Stromal cell of bone marrow (primary cell): ENCODE results near the gene MSGN1.

ENCODE experiments used
- DNase-seq: peaks from one replicate; pipeline ENCODE4 v3.0.0-alpha.2; 2012; ENCODE audit warnings: low read depth

The MSGN1 gene, protein sequence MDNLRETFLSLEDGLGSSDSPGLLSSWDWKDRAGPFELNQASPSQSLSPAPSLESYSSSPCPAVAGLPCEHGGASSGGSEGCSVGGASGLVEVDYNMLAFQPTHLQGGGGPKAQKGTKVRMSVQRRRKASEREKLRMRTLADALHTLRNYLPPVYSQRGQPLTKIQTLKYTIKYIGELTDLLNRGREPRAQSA

DNA sequence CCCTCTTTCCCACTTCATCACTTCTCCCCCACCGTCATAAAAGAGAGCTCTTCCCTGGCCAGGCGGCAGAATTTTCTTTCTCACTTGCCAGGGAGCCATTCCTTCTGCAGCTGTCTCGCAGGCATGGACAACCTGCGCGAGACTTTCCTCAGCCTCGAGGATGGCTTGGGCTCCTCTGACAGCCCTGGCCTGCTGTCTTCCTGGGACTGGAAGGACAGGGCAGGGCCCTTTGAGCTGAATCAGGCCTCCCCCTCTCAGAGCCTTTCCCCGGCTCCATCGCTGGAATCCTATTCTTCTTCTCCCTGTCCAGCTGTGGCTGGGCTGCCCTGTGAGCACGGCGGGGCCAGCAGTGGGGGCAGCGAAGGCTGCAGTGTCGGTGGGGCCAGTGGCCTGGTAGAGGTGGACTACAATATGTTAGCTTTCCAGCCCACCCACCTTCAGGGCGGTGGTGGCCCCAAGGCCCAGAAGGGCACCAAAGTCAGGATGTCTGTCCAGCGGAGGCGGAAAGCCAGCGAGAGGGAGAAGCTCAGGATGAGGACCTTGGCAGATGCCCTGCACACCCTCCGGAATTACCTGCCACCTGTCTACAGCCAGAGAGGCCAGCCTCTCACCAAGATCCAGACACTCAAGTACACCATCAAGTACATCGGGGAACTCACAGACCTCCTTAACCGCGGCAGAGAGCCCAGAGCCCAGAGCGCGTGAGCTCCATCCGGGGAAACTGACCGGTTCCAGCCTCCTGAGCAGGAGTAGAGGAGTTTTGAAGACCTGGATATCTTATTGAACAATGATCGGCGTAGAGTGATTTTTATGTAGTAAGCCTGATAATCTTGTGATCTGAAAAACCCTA lies at the start of gene MSGN1:
TSS of gene MSGN1 (plus strand) at position 65 of the 850 bp plus-strand sequence. CDS start at position 124, 59 bp downstream.
- no peak for DNase-seq

DNA sequence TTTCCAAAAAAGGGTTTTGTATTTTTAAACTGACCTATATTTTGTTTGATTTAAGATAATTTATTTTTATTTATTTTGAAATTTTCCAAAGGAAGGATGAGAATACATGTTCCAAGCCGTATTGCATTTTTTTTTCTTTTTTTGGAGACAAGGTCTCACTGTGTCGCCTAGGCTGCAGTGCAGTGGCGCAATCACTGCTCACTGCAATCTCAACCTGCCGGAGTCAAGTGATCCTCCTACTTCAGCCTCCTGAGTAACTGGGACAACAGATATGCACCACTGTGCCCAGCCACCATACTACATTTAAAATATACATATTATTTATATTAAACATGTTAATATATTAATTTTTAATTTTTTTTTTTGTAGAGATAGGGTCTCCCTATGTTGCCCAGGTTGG lies 47.4 kb upstream of the MSGN1 start:
- no peak for DNase-seq

DNA sequence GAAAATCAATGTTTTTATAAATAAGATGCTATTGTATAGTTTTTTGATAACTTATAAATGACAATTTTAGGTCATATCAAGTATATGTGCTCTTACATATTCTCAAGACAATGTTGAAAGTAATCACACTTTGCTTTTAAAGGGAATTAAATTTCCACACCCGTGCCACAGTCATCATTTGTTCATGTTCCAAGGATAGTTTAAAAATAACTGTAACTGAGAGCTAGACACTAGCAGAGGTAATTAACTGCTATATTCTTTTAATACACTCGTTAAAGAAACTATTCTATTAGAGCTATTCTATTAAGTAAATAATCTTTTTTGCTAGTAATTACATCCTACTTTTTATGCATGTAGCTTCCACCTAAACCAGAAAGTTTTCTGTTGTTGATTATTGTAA lies 44.3 kb upstream of the MSGN1 start:
- no peak for DNase-seq

DNA sequence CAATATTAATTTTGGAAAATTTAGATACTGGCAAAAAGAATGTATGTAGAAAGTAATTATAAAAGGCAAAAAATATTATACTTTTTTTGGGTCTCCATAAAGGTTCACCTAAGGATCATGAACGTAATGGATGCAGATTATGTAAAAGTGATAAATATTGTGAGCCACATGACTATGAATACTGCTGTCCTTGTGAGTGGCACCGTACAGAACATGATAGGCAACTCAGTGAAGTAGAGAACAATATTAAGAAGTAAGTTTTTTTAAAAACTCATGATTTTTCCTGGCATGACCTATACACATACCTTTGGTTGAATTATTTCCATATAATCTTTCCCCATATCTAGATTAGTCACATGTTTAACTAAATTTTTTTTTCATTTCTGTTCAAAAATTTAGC lies 43.7 kb upstream of the MSGN1 start:
- no peak for DNase-seq

DNA sequence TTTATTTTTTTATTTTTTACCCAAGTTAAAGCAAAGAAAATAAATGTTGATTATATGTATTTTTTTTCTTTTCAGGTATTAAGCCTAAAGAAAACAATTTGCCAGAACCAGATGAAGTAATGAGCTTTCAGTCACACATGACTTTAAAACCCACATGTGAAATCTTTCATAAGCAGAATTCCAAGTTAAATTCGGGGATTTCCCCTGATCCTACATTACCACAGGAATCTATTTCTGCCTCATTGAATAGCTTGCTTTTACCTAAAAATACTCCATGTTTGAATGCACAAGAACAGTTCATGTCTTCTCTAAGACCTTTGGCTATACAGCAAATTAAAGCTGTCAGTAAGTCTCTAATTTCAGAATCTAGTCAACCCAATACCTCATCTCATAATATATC lies 35.7 kb upstream of the MSGN1 start:
- DNase-seq: no peak

DNA sequence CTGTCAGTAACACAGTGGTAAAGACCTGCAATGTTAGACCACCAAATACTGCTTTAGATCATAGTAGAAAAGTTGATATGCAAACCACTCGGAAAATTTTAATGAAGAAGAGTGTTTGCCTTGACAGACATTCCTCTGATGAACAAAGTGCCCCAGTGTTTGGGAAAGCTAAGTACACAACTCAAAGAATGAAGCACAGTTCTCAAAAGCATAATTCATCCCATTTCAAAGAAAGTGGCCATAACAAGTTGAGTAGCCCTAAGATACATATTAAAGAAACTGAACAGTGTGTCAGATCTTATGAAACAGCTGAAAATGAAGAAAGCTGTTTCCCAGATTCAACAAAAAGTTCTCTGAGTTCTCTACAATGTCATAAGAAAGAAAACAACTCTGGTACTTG lies 34.8 kb upstream of the MSGN1 start:
- DNase-seq: no peak

DNA sequence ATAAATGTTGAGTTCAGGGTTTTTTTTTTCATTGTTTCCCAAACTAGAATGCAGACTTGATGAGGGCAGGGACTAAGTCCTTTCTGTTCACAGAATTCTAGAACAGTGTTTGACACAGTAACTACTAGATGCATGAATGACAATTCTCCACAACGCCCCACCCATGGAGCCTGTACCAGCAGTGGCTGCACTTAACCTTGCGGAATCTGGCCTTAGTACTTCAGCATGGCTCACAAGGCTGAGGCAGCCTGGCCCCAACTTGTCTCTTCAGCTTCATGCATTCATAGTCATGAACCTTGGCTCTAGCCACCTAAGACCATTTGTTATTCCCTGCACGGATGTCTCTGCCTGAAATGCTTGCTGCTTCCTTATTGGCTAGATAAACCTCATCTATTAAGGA lies 29.5 kb upstream of the MSGN1 start:
- no peak for DNase-seq

DNA sequence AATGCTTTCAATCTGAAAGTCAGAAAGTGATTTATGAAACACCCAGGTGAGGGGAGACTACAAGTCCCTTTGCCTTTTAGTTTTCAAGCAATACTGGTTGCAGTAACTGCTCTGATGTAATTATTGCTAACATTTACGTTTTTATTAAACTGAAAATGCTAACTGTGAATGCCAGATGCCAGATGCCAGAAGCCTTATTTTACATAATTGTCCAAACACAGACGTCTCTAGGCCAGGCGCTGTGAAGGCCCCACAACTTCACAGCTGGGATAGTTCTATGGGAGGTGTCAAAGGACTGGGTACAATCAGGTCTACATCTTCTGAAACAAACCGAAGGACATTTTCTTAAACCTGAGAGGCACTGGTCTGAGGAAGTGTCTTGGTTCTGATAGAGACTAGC lies 27.5 kb upstream of the MSGN1 start:
- no peak for DNase-seq

DNA sequence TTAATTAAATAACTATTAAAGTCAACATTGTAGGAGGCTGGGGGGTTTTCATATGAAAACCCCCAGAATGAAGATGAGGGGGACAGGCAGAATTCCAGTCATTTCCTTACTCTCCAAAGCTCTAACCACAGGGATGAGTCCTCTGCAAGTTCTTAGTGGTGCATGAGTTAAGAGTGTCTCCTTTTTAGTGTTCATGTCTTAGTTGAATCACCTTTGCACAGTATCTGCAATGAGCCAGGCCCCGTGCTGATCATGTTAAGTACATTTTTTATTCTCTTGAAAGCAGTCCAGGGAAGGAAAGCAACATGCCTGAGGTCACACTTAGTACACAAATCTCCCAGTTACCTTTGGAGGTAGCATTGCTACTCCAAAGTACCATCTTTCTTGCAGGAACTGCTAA lies 25.7 kb upstream of the MSGN1 start:
- DNase-seq: no peak

DNA sequence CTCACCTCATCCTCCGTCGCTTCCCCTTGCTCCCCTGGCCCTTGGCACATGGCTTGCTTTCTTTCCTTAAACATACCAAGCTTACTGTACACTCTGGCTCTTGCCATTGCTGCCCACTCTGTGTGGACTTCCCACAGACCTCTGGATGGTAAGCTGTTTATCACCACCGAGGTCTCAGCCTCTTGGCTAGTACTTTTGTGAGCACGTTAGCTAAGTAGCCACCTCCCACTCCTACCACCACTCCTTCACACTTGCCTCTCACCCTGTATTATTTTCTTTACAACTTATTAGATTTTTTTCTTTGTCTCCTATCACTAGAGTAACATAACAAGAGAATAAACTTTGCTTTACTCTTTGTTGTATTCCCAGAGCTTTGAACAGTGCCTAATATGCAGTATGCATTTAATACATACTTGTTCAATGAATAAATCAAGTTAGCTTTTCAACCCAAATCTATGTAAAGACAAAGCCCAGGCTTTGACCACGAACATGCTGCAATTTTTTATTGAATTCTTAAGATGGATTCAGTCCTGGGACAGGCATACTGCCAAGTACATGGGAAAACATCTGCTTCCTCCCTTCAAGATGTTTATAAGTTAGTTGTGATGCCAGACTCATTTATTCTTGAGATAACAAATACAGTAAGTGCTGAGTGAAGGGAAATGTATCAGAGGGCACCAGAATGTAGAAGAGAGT lies 25.0 kb upstream of the MSGN1 start:
- DNase-seq: no peak

DNA sequence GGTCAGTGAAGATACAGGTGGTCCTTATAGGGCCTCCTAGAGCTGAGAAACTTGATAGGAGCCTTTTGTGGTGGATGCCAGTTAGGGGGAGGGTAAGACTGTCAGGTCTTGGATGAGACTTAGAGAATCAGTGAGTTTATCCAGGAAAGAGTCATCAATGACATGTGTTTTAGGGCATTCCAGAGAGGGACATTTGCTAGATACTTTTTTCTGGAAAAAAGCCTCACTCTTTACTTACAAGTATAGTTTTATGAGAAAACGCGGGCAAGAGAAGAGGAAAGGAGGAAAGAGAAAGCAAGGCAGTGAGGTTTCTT lies 24.5 kb upstream of the MSGN1 start:
- DNase-seq: no peak

DNA sequence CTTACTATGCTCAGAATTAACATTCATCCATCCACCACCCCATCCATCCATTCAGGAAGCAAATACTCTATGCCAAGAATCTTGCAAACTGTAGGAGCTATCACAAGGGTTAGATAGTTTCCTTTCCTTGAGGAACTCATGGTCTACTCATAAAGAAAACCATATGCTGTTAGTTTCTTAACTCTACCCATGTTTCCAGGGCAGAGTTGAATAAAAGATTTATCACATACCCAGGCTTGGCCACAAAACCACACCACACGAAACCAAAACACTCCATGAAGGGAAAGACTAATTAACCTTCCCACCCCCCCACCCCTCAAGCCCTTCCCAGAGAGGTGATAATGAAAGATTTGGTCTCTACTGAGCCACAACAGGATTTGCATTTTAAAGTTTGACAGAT lies 23.7 kb upstream of the MSGN1 start:
- no peak for DNase-seq

DNA sequence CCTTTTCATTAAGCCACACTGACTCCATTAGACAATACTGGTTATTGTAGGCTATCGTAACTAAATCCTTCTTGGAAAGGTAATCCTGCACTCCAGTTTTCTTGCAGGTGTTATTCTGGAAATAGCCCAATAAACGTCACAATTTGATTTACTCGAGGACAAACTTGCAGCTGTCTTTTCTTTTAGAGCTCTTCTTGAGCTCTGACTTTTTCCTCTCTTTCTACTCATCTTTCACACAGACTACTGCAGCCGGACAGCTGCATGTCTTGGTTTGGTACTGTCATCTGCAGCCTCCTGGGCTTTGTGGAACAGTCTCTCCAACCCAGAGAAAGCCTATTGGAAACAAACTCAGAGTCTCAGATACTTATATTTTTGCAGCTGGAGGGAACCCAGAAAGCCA lies 23.0 kb upstream of the MSGN1 start:
- no peak for DNase-seq

DNA sequence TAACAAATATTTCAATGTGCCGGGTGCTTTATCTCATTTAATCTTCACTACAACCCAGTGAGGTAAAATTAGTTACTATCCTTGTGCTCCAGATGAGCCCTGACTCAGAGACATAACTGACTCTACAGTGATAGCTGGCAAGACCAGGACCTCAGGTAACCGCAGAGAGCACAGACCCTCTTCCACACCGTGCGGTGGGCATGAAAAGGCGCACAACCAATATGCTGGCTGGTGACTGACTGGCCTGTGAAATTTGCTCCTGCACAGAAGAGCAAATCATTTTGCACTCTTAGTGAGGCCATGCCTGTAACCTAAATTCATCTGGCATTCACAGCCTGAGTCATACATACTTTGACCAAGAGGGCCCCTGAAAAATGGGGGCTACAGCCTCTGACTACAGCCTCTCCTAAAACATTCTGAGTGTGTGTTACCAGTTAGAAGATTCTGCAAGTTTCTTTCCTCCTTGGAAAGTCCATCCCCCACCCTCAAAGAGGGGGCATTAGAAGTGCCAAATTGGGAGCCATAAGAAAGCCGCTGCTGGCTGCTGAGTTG lies 22.4 kb upstream of the MSGN1 start:
- no peak for DNase-seq

DNA sequence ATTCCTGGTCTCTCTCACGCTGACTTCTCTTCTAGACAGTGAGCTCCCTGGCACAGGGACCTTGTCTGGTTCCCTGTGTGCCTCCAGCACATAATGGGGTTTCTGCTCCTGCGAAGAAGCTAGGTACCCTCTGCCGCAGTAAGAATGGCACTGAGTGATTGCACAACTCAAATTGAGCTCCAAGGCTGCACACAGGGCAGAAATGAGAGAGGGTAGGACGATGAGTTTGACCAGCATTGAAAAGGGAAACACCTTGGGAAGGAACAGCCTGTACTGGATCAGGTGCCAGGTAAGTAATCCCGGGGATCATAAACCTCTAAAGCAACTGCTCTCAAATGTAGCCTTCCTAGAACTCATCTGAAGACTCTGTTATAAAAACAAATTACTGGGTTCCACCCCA lies 21.0 kb upstream of the MSGN1 start:
- DNase-seq: no peak

DNA sequence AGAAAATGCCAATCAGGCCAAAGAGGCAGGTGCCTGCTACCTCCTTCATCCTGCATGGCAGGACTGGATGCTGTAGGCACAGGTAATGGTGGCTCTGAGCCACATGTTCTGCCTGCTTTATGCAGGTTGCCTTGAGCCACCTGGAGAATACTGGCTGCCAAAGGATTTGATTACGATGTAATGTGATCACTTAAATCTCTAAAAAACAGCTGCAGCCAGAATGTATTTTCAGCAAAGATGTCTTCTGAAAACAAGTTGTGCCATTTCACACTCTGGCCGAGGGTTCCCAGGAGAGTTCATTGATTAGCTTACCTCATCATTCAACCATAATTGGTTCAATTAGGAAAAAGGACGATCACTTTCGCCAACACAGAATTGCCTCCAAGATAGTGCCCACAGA lies 17.9 kb upstream of the MSGN1 start:
- no peak for DNase-seq

DNA sequence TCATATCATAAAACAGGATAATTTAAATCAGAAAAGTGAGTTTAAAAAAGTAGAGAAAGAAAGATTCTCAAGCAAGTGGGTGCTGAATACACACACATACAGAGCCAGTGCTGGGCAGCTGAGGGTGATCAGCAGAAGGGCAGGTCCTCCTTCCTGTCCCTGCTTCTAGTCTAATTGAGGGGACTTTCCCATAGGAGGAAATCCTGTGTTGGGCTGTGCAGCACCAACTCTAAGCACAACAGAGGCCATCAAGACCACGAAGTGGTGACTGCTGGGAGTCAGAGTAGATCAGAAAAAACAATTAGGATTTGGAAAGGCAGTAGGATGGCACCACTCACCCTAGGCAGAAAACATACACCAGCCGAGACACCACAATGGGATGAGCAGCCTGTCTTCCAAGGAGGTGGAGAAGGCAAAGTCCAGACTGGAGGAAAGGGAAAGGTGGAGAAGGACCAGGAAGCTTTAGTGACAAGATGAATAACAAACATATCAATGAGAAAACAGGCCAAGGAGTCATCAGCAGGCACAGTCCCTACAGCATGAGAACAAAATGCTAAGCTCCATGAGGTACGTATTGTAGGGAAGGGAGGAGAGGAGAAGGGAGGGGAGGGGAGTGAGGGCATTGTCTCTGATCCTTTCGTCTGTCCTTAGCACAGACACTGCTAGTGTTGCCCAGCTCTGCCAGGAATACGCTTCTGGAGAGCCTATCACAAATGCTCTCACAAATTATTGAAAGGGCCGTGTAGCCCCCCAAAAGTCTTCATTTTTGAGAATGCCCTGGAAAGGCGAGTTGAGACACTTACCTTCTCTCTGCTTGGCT lies 16.7 kb upstream of the MSGN1 start:
- DNase-seq: no peak

DNA sequence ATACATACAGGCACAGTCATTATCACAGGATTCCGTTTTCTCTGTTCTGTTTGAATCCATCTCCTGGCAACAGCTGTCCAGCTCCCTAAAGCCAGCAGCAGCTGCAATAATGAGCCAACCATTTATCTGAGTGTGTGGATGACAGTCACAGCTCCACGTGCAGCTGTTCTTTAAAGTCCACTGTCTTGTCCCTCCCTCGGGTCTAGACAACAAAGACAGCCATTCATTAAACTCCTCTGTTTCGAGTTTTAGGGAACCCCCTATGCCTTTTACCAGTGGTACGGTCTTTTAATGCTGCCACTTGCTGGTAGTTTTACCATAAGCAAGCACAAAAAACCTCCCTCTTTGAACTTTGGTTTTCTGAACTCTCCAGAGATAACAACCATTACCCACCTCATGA lies 16.0 kb upstream of the MSGN1 start:
- no peak for DNase-seq

DNA sequence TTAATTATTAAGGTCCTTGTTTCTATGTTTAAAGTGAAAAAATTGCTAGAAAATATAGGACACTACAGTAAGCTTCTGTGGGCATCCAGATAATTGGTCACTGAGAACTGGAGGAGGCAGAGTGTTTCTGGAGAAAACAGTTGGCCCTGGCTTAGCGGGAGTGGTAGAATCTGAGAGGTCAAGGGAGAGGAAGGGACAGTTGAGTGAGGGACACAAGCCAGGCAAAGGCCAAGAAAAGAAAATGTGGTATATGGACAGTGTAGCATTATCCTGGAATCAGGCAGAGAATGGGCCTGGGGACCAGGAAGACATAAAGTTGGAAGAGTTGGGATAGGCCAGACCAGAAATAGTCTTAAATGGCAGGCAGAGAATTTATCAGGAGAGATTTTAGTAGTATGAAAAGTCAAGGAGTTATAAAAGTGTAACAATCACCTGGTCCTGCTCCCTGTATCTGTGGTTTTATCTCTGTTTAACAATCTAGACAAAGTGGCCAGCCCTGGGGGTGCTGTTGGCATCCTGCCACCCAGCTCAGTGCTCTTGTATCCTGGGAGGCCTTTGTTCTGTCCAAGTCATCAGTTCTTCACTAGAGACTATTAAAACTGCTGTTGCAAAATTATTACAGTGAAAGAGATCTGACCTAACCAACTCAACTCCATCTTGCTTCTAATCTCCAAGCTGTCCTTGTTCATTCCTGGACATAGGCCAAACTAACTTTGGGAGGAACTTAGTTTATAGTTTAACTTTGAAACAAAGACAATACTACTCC lies 15.4 kb upstream of the MSGN1 start:
- no peak for DNase-seq

DNA sequence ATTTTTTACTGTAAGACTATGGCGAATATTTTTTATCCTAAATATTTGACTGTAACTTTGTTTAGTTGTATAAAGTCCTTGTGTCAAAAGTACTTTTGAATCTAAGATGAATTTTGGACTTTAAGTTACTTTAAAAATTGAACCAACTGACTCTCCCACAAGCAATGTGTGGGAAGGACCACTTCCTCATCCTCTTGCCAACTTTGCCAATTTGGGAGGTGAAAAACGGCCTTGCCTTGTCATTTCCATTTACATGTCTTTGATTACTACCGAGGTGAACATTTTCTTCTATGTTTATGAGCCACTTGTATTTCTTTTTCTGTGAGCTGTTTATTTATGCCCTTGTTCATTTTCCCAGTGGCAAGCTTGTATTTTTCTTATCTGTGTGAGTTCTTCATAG lies 12.8 kb upstream of the MSGN1 start:
- no peak for DNase-seq

DNA sequence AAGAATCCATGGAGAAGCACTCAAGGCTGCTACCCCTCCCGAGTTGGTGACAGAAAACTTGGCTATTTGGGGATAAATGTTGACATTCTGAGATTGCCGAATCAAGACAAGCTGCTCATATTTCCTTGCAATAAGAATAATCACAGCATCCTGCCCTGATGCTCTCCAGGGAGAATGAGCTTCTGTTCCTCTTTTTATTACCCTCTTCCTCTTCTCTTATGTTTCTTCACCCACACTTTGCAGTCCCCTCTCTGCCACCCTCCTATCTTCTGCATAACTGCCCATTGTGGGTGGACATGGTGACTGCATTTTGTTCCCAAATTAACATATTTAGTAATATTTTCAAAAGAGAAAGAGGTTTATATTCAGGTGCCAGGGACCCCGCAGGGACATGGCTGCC lies 11.9 kb upstream of the MSGN1 start:
- DNase-seq: no peak

DNA sequence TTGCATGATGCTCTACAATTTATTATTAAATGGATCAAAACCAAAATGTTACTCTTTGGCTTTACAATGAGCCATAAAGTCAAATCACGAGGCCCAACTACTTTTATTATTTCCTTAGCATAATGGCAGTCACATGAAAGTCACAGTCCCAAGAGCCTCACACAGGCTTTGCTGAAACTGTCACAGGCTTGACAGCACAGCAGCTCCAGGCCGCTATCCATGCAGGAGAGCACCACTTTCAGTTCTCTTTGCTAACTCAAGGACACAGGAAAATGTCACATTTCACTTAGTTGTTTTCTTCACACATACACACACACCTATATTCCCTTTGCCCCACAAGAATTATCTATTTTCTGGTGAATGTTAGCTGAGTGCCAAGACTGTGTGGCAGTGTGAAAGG lies 11.1 kb upstream of the MSGN1 start:
- no peak for DNase-seq
